Right lobe of liver (tissue), 6 donors: ENCODE data around the gene CPLX3. TPM values are rescaled to one million over a fixed set of nuclear protein-coding genes. Genes with fewer than 3 reads are reported as not detected.

ENCODE experiments used
- ATAC-seq, 4 donors: fragments of 200-7000 bp; cut with Tn5 transposase; one replicate each; pipeline ENCODE4 v1.9.1; 2020; ENCODE audit warnings: mild to moderate bottlenecking in 4 of 4, moderate library complexity in 4 of 4
- DNase-seq, 3 donors: peaks; one replicate each; pipeline ENCODE4 v3.0.0-alpha.2; 2020
- H3K27ac ChIP-seq, 3 donors: fragments of 200-600 bp; one replicate each; pipeline ENCODE4 v1.8.0; 2022
- H3K27me3 ChIP-seq, 2 donors: fragments of 200-600 bp; one replicate each; pipeline ENCODE4 v1.8.0; 2022
- H3K36me3 ChIP-seq, 4 donors: fragments of 200-600 bp; sonication (generic) in 1 of 4; one replicate each; pipeline versions ENCODE4 v1.5.1 to v1.8.0; 2017 to 2022; ENCODE audit warnings: control low read depth in 1 of 4
- H3K4me1 ChIP-seq, 4 donors: fragments of 200-600 bp; sonication (generic) in 1 of 4; one replicate each; pipeline versions ENCODE4 v1.5.1 to v1.8.0; 2017 to 2022; ENCODE audit warnings: control low read depth in 1 of 4
- H3K4me3 ChIP-seq, 3 donors: fragments of 200-600 bp; one replicate each; pipeline ENCODE4 v1.8.0; 2022
- H3K9me3 ChIP-seq, 4 donors: fragments of 200-600 bp; sonication (generic) in 1 of 4; one replicate each; pipeline versions ENCODE4 v1.5.1 to v1.8.0; 2017 to 2022; ENCODE audit warnings: control low read depth in 1 of 4
- CTCF ChIP-seq, 4 donors: fragments of 200-600 bp in 3 of 4; fragments of 450-650 bp in 1 of 4; IDR thresholded peaks; one replicate each; pipeline versions ENCODE4 v1.5.1 to v1.8.0; 2016 to 2022; ENCODE audit warnings: antibody characterized with exemption in 4 of 4, mild to moderate bottlenecking in 2 of 4
- POLR2A ChIP-seq: fragments of 450-650 bp; IDR thresholded peaks from one replicate; pipeline ENCODE4 v1.6.1; 2017; ENCODE audit warnings: antibody characterized with exemption, mild to moderate bottlenecking
- WGBS: methylation state at CpG from one replicate; pipeline ENCODE4 v1.1.6; 2018; ENCODE audit warnings: low coverage, low lambda C conversion rate; ENCODE audit not compliant: insufficient coverage; ENCODE audit errors: missing lambda C conversion rate; 5-methylcytosine and 5-hydroxymethylcytosine counted together
- intact Hi-C, 2 donors: fragments of 100-400 bp; cut with DNase I; formaldehyde crosslinking; loops; one replicate each; pipeline versions ENCODE4 v1.11.2 to v1.14.1; 2022
- total RNA-seq, 6 experiments: library from RNA; depleted of rRNA in 2 of 6; stranded (reverse); fragments of >200 nt in 2 of 6; fragmentation: NEBNext Ultra II Directional in 3 of 6; extraction: Animal tissue kit (Norgen Biotek cat#: 25700) in 3 of 6; gene quantifications; one replicate each; pipeline versions ENCODE4 v1.1.0 to v1.2.4, GENCODE V29; 2016 to 2023
- donor health status: DM: no; HTN: yes; CAD: no.
- donor health status: DM: no; HTN: no; CAD: no.
- donor health status: DM: no; HTN: no; CAD: no.
- donor health status: DM: no; HTN: yes; CAD: no.
- donor health status: DM: no; HTN: yes; CAD: no.

The CPLX3 gene
- total RNA-seq, 6 experiments from 2014 or later: not detected

- Histone ChIP-seq H3K36me3 (peaks cover 0 to 4% (median 0%) of the 10 kb centered on the region in 4 donors), H3K27me3 (peaks cover 0 to 7% of the 10 kb centered on the region in 2 donors), H3K27ac (no peak overlapping the region), H3K4me3 (no peak overlapping the region), H3K4me1 (no peaks in the 10 kb centered on the region), H3K9me3 (no peaks in the 10 kb centered on the region)
- ATAC-seq (no peak), DNase-seq (no peak)
- intact Hi-C loops: no loop called here
- WGBS: no CpG with 5 or more reads among the region's 5 CpGs
- TF ChIP-seq CTCF (IDR thresholded peaks at IDR 0.05) (no peak), POLR2A (no peak)
These were observed 4.4 kb downstream of the CPLX3 start for GRCh38 chr15:74830868-74831267.

- H3K4me3 ChIP-seq: no peak overlapping the region
- intact Hi-C loops: no loop called here
- 49% methylated on average over 4 of the region's 15 CpGs for WGBS
- H3K4me1 ChIP-seq: no peaks in the 10 kb centered on the region
- H3K9me3 ChIP-seq: no peaks in the 10 kb centered on the region
- TF ChIP-seq CTCF (IDR thresholded peaks at IDR 0.05): no peak
- TF ChIP-seq POLR2A: no peak
- H3K27me3 ChIP-seq: peaks cover 0 to 2% of the 10 kb centered on the region in 2 donors
- no peak overlapping the region for H3K27ac ChIP-seq
- no peak for DNase-seq
- ATAC-seq: peak in 1 of 4 donors; percentile 25
- H3K36me3 ChIP-seq: peaks cover 0 to 9% (median 0%) of the 10 kb centered on the region in 4 donors
These were observed 5.5 kb downstream of the CPLX3 start for GRCh38 chr15:74831813-74832495.

- H3K27ac ChIP-seq: no peak overlapping the region
- intact Hi-C loops: no loop called here
- ATAC-seq (no peak), DNase-seq (no peak)
- peaks cover 0 to 10% (median 0%) of the 10 kb centered on the region in 4 donors for H3K36me3 ChIP-seq
- 60% methylated on average over 2 of the region's 4 CpGs for WGBS
- no peak overlapping the region for H3K4me3 ChIP-seq
- H3K4me1 ChIP-seq: no peaks in the 10 kb centered on the region
- TF ChIP-seq POLR2A (no peak), CTCF (IDR thresholded peaks at IDR 0.05) (no peak)
- H3K9me3 ChIP-seq: no peaks in the 10 kb centered on the region
- H3K27me3 ChIP-seq: no peaks in the 10 kb centered on the region
These were observed 6.4 kb downstream of the CPLX3 start for GRCh38 chr15:74832826-74833225.

- 33% methylated on average over 1 of the region's 12 CpGs for WGBS
- ATAC-seq: no peak
These were observed 7.1 kb downstream of the CPLX3 start for GRCh38 chr15:74833376-74834107.

More at GRCh38 chr15:74833376-74834107, 7.1 kb downstream of the CPLX3 start:
- Histone ChIP-seq H3K36me3 (peaks cover 0 to 13% (median 0%) of the 10 kb centered on the region in 4 donors), H3K9me3 (no peaks in the 10 kb centered on the region), H3K4me3 (no peak overlapping the region), H3K27ac (no peak overlapping the region), H3K27me3 (no peaks in the 10 kb centered on the region), H3K4me1 (no peaks in the 10 kb centered on the region)
- intact Hi-C loops: no loop called here
- no peak for TF ChIP-seq CTCF (IDR thresholded peaks at IDR 0.05)
- TF ChIP-seq POLR2A: no peak
- no peak for DNase-seq
